Stimulated activated CD4-positive, alpha-beta T cell treated with anti-CD3 and anti-CD28 coated beads, Interleukin-4, amount 100 ng/mL, for 24 hours (primary cell): ENCODE results near the gene ZNF100.
"Not testable (repeated sequence)": the region's sequence is repeated elsewhere in the genome, so short reads cannot be mapped to it uniquely, and the experiment has no call there.

Experiments
- DNase-seq: peaks from one replicate; pipeline ENCODE4 v3.0.0-alpha.2; 2020

The ZNF100 gene

DNA sequence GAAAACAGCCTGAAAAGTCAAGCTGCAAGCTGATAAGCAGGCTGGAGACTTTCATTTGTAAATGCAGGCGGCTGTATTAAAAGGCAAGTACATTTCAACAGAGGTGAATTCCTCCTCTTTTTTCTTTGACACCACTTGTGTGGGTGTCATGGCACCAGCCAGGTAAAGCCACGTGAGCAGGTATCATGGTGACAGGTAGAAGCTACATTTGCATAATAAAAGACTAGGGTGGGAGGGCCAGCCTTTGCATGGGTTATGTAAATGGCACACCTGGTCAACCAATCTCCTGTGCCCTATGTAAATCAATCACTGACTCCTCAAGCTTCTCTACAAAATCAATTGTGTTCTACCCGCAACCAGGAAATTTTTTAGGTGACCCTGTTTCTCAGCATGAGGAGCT, 68.2 kb downstream of the ZNF100 start:
- DNase-seq, result no peak

DNA sequence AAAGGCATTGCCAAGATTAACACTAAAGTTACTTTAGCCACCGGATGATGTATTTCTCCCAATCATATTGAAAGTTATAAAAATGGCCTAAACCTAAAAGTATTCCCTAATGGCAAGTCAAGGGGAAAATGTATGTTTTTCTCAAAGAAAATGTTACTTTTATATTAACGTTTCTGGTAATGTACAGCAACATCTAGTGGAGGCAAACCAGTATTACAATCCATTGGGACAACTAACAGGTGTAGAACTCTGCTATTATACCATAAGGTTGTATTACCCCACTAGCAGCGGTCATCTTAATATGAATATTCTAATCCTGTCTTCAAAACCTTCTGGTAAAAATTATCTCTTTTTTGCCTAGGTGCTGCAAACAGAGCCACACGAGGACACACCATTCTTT, 69.2 kb downstream of the ZNF100 start:
- no peak for DNase-seq

GRCh38 chr19:21697698-21698097, 69.7 kb downstream of the ZNF100 start:
- DNase-seq, result no peak

- no peak for DNase-seq
Measured at GRCh38 chr19:21694171-21694906, 73.0 kb downstream of the ZNF100 start.

DNA sequence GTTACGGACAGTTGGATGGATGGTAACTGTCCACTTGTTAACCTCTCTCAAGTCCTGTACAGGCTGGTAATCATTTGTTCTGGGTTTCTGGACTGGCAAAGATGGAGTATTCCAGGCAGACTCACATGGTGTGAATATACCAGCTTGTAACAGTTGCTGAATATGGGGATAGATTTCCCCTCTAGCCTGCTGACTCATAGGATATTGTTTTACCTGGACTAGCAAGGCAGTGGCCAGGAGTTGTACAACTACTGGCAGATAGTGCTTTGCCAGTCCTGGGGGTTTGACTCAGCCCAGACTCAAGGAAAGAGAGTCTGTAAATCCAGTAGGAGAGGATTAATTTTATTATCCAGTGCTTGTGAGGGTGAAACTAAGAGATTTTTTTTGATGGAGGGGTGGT, 74.0 kb downstream of the ZNF100 start:
- no peak for DNase-seq

DNA sequence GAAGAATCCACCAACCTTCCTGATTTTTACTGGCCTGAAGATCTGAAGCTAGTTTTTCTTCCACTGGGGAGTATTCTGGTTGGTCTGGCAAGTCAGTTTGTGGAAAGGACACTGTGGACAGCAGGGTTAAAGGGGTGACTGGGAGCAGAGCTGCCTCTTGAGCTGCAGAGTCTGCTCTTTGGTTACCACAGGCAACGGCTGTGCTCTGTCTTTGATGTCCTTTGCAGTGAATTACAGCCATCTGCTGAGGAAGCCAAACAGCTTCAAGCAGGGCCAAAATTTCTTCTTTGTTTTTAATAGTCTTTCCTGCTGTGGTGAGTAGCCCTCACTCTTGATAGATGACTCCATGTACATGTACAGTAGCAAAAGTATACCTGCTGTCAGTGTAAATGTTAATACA, 75.7 kb downstream of the ZNF100 start:
- no peak for DNase-seq

DNA sequence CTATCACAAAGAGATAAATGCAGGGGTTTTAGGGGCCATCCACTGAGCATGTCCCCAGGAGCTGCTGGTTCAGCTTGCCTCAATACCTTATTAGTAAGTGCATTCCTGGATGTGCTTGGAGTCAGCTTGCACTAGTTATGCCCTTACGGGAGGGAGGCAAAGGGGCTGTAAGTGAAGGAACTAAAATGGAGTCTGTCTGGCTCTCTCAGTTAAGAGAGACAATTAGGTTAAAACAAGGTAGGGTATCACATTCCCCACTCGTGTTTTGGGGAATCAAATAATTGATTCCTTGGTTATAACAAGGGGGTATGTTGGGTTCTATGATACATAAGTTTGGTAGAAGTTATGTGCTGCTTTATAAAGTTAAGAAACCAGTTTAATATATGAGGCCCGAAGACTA, 78.9 kb downstream of the ZNF100 start:
- no peak for DNase-seq

- DNase-seq, result no peak
Measured at GRCh38 chr19:21680671-21681070, 86.7 kb downstream of the ZNF100 start.

GRCh38 chr19:21680026-21680425, 87.4 kb downstream of the ZNF100 start:
- DNase-seq, result no peak

DNA sequence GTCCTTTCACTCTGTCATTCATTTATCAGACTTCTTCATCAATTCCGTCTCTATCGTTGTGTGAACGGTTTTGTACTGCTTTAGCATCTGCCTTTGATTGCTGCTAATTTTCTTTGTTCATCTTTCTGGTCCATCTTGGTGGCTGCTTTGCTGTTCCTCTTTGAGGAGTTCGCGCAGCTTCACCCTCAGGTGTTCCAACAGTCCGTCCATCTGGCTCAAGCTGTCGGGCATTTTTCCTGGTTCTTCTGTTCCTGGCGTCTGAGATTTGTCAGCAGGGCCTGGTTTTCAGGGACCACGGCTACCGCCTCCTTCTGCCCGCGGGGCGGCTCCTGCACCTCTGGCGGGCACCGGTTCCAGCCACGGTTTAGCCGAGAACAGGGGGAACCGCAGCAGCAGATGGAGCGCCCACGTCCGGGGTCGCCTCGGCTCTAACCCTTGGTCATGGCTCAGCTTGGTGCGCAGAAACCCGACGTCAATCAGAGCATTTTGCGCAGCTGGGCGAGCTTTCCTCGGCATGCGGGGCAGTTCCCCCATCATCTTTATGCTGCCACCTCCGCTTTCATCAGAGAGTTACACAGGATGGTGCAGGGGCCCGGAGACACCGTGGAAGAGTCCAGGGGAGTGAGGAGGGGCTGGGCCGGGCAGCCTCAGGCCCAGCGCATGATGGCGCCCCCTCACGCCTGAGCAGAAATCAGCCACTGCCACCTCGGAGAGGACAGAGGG, 89.5 kb downstream of the ZNF100 start:
- DNase-seq, result no peak

- no peak for DNase-seq
Measured at GRCh38 chr19:21674454-21674853, 92.9 kb downstream of the ZNF100 start.

- DNase-seq, result not testable (repeated sequence)
Measured at GRCh38 chr19:21673479-21673878, 93.9 kb downstream of the ZNF100 start.
